Measurements from ENCODE around the gene CRISP1. TPM values are rescaled to one million over a fixed set of nuclear protein-coding genes. Genes with fewer than 3 reads are reported as not detected.

CRISP1 gene
- total RNA-seq, 1 donor from 2014 or later = not detected

DNA sequence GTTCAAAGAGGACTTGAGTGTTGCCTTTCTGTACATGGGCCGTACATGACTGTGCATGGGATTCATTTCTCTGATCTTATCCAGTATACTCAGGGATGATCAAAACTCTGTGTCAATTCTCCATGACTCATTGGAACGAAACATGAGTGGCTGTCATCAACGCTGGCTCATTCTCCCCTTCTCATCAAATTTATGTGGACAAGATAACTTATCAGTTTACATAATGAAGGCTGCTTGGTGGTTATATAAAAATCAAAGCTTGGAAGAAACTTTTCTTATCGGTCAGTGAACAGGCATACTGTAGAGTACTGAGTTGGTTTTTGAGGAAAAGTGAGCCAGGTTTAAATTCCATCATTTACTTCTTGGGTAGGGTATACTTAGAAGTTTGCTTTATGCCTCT lies 24.9 kb downstream of the CRISP1 start:
- no peaks in the 10 kb centered on the region for H3K9me3 Mint-ChIP-seq (ENCODE audit: low read depth)
- DNase-seq (ENCODE audit: low spot score) = no peak
- H3K4me3 Mint-ChIP-seq (ENCODE audit: unreplicated experiment) = no peak overlapping the region
- no peaks in the 10 kb centered on the region for H3K36me3 Mint-ChIP-seq (ENCODE audit: low read depth)
- no peak overlapping the region for H3K27ac Mint-ChIP-seq (ENCODE audit: unreplicated experiment)
- peaks cover 15% of the 10 kb centered on the region for H3K27me3 Mint-ChIP-seq (ENCODE audit: low read depth)
- no peak for TF ChIP-seq CTCF (IDR thresholded peaks at IDR 0.05)
- H3K4me1 Mint-ChIP-seq (ENCODE audit: low read depth) = no peaks in the 10 kb centered on the region

DNA sequence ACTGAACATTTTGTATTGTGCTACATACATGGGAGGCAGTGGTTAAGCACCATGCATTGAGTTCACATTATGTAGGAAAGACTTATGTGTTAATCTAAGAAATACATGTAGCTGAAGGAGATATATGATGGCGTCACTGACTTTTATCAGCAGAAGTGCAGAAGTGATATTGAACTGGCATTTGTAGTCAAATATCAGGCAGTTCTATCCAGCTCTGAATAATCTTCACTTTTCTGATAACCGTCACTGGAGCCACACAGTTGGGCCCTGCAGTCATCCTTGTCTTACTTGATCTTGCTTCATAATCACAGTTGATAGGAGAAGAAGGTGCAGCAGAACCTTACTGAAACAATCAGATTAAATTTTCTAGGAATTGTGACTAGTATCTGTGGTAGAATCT lies 26.4 kb downstream of the CRISP1 start:
- Mint-ChIP-seq H3K27ac (ENCODE audit: unreplicated experiment) (no peak overlapping the region), H3K9me3 (ENCODE audit: low read depth) (no peaks in the 10 kb centered on the region), H3K27me3 (ENCODE audit: low read depth) (peaks cover 15% of the 10 kb centered on the region), H3K4me1 (ENCODE audit: low read depth) (no peaks in the 10 kb centered on the region), H3K36me3 (ENCODE audit: low read depth) (no peaks in the 10 kb centered on the region), H3K4me3 (ENCODE audit: unreplicated experiment) (no peak overlapping the region)
- no peak for DNase-seq (ENCODE audit: low spot score)
- TF ChIP-seq CTCF (IDR thresholded peaks at IDR 0.05) = no peak

GRCh38 chr6:49839162-49839561 lies 27.2 kb downstream of the CRISP1 start:
- H3K4me3 Mint-ChIP-seq (ENCODE audit: unreplicated experiment) = no peak overlapping the region
- no peaks in the 10 kb centered on the region for H3K4me1 Mint-ChIP-seq (ENCODE audit: low read depth)
- H3K27ac Mint-ChIP-seq (ENCODE audit: unreplicated experiment) = no peak overlapping the region
- no peaks in the 10 kb centered on the region for H3K9me3 Mint-ChIP-seq (ENCODE audit: low read depth)
- DNase-seq (ENCODE audit: low spot score) = no peak
- no peak for TF ChIP-seq CTCF (IDR thresholded peaks at IDR 0.05)
- H3K27me3 Mint-ChIP-seq (ENCODE audit: low read depth) = peaks cover 15% of the 10 kb centered on the region
- no peaks in the 10 kb centered on the region for H3K36me3 Mint-ChIP-seq (ENCODE audit: low read depth)

DNA sequence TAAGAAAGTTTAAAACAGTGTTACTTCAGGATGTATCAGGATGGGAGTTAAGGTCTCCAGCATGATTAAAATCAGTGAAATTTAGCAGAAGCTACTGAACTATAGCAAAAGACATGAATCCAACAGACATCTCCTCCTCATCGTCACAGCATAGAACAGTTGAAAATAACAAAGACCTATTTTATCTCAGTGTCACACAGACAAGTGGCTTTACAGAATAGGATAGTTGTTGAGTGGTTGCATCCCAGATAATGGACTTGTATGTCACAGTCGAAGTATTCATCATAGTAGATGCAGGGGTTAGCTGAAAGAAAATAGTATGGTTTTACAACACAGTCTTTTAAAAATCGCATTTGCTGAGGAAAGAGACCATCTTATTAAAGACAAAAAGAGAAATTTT lies 31.2 kb downstream of the CRISP1 start:
- TF ChIP-seq CTCF (IDR thresholded peaks at IDR 0.05) = no peak

GRCh38 chr6:49833386-49833785 lies 32.9 kb downstream of the CRISP1 start:
- H3K4me1 Mint-ChIP-seq (ENCODE audit: low read depth) = no peaks in the 10 kb centered on the region
- H3K9me3 Mint-ChIP-seq (ENCODE audit: low read depth) = no peaks in the 10 kb centered on the region
- H3K27me3 Mint-ChIP-seq (ENCODE audit: low read depth) = peaks cover 5% of the 10 kb centered on the region
- DNase-seq (ENCODE audit: low spot score) = no peak
- TF ChIP-seq CTCF (IDR thresholded peaks at IDR 0.05) = no peak
- no peaks in the 10 kb centered on the region for H3K36me3 Mint-ChIP-seq (ENCODE audit: low read depth)
- H3K27ac Mint-ChIP-seq (ENCODE audit: unreplicated experiment) = no peak overlapping the region
- H3K4me3 Mint-ChIP-seq (ENCODE audit: unreplicated experiment) = no peak overlapping the region

More for the DNA sequence above, 31.2 kb downstream of the CRISP1 start:
- no peak overlapping the region for H3K27ac Mint-ChIP-seq (ENCODE audit: unreplicated experiment)
- H3K4me3 Mint-ChIP-seq (ENCODE audit: unreplicated experiment) = no peak overlapping the region
- H3K36me3 Mint-ChIP-seq (ENCODE audit: low read depth) = no peaks in the 10 kb centered on the region
- no peaks in the 10 kb centered on the region for H3K9me3 Mint-ChIP-seq (ENCODE audit: low read depth)
- H3K27me3 Mint-ChIP-seq (ENCODE audit: low read depth) = peaks cover 6% of the 10 kb centered on the region
- H3K4me1 Mint-ChIP-seq (ENCODE audit: low read depth) = no peaks in the 10 kb centered on the region
- DNase-seq (ENCODE audit: low spot score) = no peak

Data from chondrocyte (in vitro differentiated cells).